ENCODE results near the gene ESR1.

GRCh38 chr6:152123076-152123475 is 315.6 kb downstream of the ESR1 start:
- no peak for TF ChIP-seq CTCF (IDR thresholded peaks at IDR 0.05; ENCODE audit: low read depth, low read length, missing input control)
- no peak for TF ChIP-seq TAF1 (conservative IDR thresholded peaks at IDR 0.05)
- TF ChIP-seq GABPA (IDR thresholded peaks at IDR 0.05 in 1 of 2, conservative IDR thresholded peaks at IDR 0.05 in 1 of 2): no peak
- no peak for TF ChIP-seq SP1 (IDR thresholded peaks at IDR 0.05)
- TF ChIP-seq YY1 (IDR thresholded peaks at IDR 0.05): no peak
- TF ChIP-seq JUND (IDR thresholded peaks at IDR 0.05): no peak
- TF ChIP-seq REST (IDR thresholded peaks at IDR 0.05): no peak
